NOMO-1 treated with dmso at 0.1 percent for 144 hours (cell line): Measurements from ENCODE around the gene RAPGEF1.
A peak's percentile ranks its signal among the peaks of the same experiment; 100 is the strongest.
"Not testable (repeated sequence)": the region's sequence is repeated elsewhere in the genome, so short reads cannot be mapped to it uniquely, and the experiment has no call there.

Experiments
- DNase-seq: peaks from one replicate; lab custom pipeline; 2025; ENCODE audit not compliant: unreplicated experiment; lab: John Stamatoyannopoulos, UW

RAPGEF1 gene

DNA sequence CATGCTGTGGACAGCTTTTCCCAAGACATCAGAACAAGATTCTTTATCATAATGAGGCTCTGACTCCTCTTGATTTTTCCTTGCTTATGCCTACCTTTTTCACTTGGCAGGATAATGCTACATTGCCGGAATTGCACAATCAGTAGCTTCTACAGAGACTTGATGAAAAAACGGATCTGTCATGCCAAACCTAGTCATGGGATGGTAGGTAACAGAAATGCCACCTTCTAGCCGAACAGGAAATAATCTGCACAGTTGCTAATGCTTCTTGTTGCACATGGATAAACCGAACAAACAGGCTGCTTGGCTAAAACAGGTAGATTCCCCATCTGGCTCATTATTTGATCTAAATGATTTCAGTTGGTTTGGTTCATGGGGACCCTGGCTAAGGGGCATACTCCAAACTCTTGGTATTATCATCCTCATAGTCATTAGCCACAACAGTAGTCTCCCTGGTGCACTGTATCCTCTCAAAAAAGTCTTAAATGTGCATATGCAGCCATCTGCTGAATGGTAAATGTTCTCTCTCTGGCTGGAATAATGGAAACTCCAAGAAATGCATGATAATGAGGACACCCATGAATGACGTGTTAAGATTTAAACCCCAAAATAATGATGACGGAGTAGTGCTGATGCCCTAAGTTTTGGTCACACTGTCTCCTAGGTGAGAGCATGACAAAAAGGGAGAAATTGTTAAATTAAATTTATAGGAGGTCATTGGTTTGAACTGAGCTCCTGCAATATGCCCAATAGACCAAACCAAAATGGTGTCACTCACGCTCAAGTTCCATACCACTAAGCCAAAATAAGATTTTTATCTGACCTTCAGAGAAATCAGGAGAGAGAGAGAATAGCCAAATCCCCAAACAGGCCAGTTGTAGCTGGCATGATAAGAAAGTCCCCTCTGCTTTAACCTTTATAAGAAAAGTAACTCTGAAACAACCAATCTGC, 47.0 kb downstream of the RAPGEF1 start:
- DNase-seq = no peak

DNA sequence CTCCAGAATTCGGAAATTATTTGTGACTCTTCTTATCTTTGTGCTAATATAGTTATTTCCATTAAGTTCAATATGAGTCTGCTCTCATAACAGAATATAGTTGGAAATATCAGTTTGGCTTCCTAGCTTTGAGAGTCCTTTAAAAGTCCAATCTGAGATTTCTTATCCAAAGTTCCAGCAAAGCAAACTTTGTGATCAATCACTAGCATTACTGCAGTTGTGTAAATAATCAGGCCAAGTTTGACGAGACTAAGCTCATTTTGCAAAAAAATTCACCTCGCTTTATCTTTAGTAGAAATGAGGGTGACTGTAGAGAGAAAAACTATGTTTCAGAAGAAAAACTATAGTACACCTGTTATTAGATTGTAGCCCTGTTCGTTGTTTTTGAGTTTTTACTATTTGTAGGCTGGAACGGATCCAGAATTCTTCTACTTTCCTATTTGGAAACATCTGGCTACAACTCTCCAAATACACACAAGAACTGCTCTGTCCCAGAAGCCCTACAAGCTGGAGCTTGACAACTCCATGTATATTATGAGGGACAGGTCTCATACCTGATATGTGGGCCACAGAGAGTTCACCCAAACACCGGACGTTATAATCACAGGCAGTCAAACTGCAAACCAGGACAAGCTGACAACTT, 47.8 kb downstream of the RAPGEF1 start:
- no peak for DNase-seq

DNA sequence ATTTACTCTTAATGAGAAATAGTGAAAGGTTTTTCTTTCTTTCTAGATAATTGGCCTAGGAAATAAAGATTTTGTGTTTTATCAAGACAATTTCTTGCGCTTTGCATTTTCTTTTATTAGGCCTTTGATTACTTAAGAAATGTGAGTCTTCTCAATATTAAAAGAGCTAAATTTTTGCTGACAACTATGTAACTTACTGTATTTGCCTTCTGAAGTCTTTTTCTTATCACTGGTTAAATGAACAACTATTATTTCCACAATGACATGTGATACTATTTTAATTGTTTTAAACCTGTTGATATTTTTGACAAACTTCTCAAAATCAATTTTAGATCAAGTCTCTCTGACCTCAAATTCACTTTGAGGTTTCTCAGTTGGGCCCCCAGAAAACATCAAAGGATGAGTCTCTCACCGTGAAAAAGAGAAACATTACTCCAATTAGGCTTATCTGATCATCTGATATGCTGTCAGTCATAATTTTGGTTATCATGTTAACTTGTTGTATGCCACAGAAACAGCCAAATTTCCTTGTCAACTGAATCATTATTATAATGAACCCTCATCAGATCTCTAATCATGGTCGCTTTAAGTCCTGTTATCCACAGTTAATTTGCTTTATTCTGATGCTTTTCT, 48.8 kb downstream of the RAPGEF1 start:
- DNase-seq = no peak

DNA sequence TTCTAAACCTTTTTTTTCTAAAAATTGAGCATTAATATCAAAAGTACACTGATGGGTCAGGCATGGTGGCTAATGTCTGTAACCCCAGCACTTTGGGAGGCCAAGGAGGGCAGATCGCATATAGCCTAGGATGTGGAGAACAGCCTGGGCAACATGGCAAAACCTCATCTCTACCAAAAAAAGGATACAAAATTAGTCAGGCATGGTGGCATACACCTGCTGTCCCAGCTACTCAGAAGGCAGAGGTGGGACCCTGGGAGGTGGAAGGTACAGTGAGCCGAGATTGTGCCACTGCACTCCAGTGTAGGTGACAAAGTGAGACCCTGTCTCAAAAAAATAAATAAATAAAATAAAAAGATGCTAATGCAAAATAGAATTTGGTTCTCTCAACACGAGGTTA, 49.4 kb downstream of the RAPGEF1 start:
- no peak for DNase-seq

DNA sequence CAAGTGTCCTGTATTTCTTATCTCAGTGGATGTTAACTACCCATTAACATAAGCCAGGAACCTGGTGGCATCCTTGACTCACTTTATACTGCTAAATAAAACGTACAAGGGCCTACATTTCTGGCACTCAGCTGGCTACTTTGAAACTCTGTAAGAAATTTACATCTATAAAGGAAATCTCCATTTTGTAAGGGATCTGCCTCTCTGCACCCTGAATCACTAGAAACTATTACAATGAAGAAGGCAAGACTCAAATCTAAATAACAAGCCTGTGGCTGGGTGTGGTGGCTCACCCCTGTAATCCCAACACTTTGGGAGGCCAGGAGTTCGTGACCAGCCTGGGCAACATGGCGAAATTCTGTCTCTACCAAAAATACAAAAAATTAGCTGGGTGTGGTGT, 51.5 kb downstream of the RAPGEF1 start:
- no peak for DNase-seq

DNA sequence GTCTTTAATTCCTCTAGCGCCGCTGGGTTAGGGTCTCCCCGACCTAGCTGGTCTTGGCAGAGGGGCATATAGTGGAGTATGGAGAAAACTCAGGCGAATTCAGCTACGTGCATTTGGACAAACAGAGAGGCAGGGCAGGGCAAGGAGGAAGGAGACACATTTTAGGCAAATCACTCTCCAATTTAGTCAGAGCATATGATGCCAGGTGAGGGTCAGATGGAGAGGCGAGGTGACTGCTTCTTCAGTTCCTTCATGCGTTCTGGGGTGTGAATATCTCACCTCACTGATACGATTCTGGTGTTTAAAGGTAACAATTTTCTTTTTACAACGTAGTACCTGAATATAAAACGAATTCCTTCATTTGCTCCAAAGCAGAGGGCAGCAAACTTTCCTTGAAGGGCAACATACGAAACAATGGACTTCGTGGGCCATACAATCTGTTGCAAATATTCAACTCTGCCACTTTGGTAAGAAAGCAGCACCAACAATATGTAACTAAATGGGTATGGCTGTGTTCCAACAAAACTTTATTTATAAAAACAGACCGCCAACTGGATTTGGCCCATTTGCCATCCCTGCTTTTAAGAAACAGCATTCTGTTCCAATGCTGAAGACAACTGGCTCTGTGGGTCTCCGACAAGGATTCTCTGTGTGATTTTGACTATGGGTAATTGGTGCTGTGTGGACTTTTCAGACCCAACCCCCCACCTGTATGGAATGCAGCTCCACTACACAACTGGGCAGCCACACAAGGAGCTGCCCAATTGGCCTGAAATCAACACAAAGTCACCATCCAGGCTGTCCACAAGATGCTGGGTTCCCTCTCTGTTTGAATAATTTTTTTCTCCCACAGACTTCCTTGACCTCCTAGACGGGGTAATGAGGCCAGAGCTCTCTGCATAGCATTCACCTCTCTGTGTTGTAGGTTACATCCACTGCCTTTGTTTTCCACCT, 53.8 kb downstream of the RAPGEF1 start:
- no peak for DNase-seq

DNA sequence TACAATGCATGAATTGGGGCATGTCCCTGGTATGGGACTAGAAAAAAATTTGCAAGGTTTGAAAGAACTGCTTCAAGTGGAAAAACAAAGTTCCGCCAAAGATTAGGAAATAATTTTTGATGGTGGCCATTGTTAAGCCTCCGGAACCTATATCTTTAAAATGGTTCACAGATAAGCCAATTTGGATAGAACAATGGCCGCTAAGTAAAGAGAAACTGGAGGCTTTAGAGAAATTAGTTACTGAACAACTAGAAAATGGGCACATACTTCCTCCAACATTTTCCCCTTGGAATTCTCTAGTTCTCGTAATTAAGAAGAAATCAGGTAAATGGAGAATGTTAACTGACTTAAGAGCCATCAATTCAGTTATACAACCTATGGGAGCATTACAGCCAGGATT, 56.8 kb downstream of the RAPGEF1 start:
- DNase-seq = not testable (repeated sequence)

DNA sequence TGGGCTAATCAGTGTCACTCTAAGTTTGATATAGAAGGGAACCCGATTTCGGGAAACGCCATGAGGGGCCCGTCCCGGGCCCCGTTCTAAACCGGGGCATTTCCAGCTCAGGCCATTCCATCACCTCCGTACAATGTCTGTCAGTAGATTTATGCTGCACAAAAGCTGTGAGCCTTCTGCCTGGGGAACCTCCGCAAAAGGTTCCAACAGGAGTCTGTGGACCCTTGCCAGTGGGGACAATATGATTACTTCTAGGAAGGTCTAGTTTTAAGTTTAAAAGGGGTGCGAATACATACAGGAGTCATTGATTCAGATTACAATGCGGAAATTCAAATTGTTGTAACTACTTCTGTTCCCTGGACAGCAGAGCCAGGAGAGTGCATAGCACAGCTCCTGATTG, 57.6 kb downstream of the RAPGEF1 start:
- DNase-seq = no peak

DNA sequence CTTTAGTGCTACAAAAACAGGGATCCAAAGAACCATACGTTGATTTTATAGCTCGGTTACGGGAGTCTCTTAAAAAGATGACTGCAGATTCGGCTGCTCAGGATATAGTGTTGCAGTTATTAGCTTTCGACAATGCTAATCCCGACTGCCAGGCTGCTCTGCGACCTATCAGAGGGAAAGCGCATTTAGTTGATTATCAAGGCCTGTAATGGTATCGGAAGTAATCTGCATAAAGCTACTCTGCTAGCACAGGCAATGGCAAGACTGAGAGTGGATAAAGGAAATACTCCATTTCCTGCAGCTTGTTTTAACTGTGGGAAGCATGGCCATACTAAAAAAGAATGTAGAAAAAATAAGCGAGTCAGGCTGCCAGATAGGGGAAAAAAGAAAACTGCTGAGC, 58.0 kb downstream of the RAPGEF1 start:
- not testable (repeated sequence) for DNase-seq

DNA sequence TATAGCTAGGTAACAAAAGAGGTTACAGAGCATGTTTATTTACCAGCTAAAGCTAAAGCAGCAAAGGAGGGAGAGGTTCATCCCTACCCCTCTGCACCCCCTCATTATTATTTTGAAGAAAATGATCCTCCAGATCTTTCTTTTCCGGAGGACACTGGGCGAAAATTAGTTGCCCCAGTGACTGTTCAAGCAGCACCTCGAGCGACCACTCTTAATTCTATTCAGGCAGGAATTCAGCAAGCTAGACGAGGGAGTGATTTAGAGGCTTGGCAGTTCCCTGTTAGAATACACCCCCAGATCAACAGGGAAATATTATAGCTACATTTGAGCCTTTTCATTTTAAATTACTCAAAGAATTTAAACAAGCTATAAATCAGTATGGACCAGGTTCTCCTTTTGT, 58.8 kb downstream of the RAPGEF1 start:
- not testable (repeated sequence) for DNase-seq

DNA sequence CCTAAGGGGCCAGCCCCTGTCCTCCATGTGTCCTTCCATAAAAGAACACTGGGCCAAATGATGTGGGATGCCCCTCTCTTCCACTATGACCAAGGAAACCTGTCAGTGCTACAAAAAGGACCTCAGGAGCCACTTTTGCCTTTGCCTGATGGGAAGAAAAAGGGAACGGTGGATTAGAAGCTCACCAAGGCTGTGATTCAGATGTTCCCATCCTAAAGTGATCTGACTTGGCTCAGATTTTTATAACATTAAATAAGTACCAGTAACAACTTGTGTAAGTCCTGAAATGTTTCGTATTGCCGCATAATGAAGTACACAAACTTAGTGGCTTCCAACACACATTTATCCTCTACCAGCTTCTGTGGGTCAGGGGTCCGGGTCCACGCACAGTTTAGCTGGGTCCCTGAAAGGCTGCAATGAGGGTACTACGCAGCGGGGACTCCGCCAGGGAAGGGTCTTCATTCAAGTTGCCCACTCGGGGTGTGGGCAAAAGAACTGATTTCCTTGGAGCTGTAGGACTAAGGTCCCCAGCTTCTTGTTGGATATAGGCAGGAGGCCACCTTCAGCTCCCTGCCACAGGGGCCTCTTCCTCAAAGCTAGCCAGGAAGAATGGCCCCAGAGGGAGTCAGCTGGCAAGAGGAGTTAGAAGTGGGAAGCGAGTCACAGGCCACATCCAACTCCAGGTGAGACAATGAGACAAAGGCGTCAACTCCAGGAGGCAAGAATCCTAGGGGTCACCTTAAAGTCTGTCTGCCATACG, 60.4 kb downstream of the RAPGEF1 start:
- DNase-seq = no peak

DNA sequence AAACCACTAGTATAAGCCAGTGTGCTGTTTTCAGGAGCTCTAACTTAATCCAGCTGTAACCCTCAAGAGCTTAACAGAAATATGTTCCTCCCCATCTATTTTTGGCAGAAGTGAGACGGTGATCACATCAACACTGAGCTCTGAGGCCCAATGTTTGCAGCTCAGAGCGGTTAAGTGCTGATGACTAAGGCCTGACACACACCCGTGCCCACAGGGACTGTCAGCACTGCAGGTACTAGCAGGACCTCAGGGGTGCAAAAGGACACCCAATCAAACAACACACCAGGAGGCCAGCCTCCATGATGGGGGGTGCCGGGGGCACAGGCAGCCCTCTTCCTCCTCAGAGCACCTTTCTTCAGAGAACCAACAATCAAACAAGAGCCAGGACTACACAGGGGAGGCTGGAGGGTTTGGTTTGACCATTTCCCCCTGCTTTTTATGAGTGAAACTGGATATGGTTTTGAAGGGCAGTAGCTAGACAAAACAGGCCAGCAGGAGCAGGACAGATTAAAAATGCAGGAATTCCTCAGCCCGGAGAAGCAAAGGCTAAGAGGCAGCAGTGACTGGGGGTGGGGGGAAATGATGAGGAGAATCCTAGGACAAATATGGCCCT, 61.3 kb downstream of the RAPGEF1 start:
- DNase-seq = peak; percentile 82

DNA sequence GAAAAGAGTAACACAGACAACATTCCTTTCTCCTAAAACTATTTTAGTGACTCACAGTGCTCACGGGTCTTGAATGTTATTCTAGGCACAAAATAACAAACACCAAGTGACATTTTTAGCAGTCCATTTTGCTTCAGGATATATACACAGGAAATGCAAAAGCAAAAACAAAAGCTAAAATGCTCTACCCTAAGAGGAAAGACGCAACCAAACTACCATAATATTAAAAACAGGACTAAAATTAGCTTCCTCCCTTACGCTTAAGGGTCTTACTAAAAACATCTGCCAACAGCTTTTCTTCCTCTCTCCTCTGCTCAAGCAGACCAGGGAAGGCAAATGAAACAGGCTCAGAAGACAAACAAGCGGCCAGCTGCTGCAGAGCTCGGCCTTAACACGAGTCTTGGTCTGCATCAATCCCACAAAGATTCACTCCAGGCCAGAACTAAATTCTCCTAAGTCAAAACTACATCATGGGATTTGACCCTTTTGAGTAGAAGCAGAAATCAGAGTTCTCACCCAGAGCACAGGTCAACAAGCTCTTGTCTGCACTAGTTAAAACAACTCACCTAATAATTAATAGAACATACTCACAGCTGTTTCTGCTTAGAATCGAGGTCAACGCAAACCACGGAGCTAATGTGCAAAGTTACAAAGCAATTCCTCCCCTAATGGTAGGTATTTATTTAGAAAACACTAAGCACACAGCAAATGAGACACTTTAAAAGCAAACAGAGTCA, 62.3 kb downstream of the RAPGEF1 start:
- no peak for DNase-seq

DNA sequence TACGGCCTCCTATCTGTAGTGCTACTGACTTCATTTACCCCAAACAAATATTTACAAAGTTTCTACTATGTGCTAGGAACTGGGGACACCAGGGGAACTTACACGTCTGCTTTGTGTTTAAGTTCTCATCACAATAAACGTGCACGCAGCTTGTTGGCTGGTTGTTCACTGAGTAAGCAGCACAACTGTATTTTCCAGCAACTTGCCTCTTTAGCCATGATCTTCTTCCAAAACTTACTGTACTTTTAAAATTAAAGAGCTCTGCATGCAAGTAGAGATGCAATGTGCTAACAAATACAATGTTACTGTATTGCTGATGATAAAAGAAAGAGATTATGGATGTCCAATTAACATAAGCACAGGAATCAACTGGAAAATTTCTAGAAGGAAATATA, 62.8 kb downstream of the RAPGEF1 start:
- DNase-seq = no peak

DNA sequence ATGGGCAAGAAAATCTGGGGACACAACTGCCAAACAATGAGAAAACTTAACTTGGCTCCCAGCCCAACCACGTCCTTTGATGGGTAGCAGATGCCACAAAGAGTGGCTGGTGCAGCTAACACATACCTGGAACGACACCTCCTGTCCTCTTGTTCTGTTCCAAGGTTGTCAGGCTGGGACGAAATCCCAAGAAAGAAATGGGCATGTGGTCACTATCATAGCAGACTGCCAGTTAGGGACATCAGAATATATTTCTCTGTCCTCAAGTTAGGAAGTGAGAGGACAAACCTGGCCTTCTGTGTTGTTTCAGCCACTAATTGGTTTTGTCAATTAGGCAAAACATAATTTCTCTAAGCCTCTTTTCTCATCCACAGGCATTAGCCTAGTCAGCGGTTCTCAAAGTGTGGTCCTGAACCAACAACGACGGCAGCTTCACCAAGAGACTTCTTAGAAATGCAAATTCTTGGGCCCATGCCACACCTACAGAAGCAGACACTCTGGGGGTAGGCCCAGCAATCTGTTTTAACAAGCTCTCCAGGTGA, 63.4 kb downstream of the RAPGEF1 start:
- no peak for DNase-seq

DNA sequence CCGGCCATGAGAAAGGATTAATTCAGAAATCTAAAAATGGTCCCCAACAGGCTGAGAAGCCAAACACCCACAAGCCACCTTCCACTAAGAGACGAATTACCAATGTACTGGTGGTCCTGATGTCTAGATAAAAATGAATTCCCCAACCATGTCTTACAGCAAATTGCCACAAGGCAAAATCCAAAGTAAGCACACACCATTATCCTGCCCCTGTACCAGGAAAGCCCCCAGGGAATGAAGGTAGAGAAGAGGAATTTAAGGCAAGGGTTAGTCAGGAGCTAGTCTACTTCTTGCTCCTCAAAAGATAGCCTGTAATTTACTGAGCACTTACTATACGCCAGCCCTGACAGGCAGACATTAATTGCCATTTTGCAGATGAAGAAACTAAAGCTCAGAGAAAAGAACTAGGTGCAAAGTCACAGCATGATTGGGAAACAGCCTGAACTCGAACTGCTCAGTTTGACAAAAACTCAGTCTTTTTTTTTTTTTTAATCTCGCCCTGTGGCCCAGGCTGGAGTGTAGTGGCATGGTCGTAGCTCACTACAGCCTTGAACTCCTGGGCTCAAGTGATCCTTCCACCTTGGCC, 64.3 kb downstream of the RAPGEF1 start:
- peak; percentile 9 for DNase-seq

DNA sequence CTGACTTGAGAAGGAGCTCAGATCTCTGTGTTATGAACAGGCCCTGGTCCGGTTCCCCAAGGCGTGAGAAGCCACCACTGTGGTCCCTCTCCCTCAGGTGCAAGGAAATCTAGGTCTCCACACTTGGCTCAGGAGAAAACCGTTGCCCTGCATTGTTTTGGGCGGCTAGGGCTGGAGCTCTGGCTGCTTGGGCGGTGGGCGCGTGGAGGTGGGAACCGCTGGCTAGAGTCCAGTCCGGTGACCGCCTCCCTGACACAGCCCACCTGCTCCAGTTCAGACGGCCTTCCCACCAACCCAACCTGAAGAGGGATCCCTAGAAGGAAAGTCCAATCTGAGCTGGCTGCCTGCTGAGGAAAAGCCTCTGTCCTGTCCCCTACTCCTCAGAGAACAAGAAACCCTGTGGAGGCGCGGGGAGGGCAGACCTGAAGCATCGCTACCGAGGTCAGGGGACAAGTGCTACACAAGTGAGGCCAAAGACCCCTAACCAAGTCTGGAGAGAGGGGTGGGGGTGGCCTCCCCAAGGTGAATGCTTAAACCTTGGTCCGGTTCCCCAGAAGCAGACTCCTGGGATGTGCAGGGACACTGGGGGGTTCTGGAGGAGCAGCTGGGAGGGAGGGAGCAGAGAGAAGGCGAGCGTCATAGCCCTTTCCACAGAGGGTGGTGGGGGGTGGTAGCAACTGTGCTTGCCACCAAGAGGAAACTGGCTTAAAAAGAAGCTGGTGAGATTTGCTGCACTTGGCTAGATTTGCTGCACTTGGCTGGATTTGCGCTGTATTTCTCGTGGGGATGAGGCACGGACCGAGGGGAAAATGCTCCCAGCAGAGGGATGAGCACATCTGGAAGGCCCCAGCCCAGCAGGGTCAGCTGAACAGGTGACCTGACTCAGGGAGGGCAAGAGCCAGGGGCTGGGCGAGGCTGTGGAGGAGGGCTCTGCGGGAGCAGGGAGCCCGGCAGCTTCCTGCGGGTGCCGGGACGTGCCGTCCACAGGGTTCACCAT, 65.2 kb downstream of the RAPGEF1 start:
- no peak for DNase-seq
